Measurements from ENCODE around the gene DLK2. TPM values are rescaled to one million over a fixed set of nuclear protein-coding genes. Genes with fewer than 3 reads are reported as not detected.
A peak's percentile ranks its signal among the peaks of the same experiment; 100 is the strongest.

DLK2 gene
- polyA plus RNA-seq, 5 donors = 1.2 to 2.6 (median 1.8) TPM

- no peak for DNase-seq
These were observed 1.5 kb downstream of the DLK2 start for GRCh38 chr6:43453831-43454230.

GRCh38 chr6:43452896-43453295, 2.5 kb downstream of the DLK2 start:
- no peak for DNase-seq

- DNase-seq = no peak
These were observed 3.4 kb downstream of the DLK2 start for GRCh38 chr6:43451939-43452338.

- DNase-seq = no peak
These were observed 4.0 kb downstream of the DLK2 start for GRCh38 chr6:43451348-43451747.

GRCh38 chr6:43450699-43451131, 4.6 kb downstream of the DLK2 start:
- DNase-seq = no peak

GRCh38 chr6:43448916-43449315, 6.4 kb downstream of the DLK2 start:
- no peak for DNase-seq

- DNase-seq = no peak
These were observed 7.7 kb downstream of the DLK2 start for GRCh38 chr6:43447604-43448003.

GRCh38 chr6:43445576-43445975, 9.8 kb downstream of the DLK2 start:
- no peak for DNase-seq

GRCh38 chr6:43444582-43444981, 10.8 kb downstream of the DLK2 start:
- DNase-seq = no peak

- no peak for DNase-seq
These were observed 11.3 kb downstream of the DLK2 start for GRCh38 chr6:43444036-43444435.

- no peak for DNase-seq
These were observed 12.4 kb downstream of the DLK2 start for GRCh38 chr6:43442935-43443334.

GRCh38 chr6:43437700-43438099, 17.6 kb downstream of the DLK2 start:
- no peak for DNase-seq

GRCh38 chr6:43436577-43437282, 18.6 kb downstream of the DLK2 start:
- peak; percentile 44 to 50 for DNase-seq

- no peak for DNase-seq
These were observed 19.5 kb downstream of the DLK2 start for GRCh38 chr6:43435682-43436437.

GRCh38 chr6:43434943-43435342, 20.4 kb downstream of the DLK2 start:
- no peak for DNase-seq

- no peak for DNase-seq
These were observed 21.1 kb downstream of the DLK2 start for GRCh38 chr6:43434001-43434840.

- DNase-seq = no peak
These were observed 22.2 kb downstream of the DLK2 start for GRCh38 chr6:43433148-43433547.

GRCh38 chr6:43432009-43432945, 23.1 kb downstream of the DLK2 start:
- DNase-seq = no peak

GRCh38 chr6:43428874-43429273, 26.5 kb downstream of the DLK2 start:
- no peak for DNase-seq

- DNase-seq = no peak
These were observed 27.2 kb downstream of the DLK2 start for GRCh38 chr6:43428112-43428570.
